Measurements from ENCODE around the gene ANKFN1.
A peak's percentile ranks its signal among the peaks of the same experiment; 100 is the strongest.

ANKFN1 gene

GRCh38 chr17:56113486-56113885, 39.8 kb upstream of the ANKFN1 start:
- no peak for DNase-seq (ENCODE audit: low read depth)
- no peak for TF ChIP-seq CTCF (IDR thresholded peaks at IDR 0.05; ENCODE audit: control insufficient read depth, insufficient read depth, low read depth, low read length, missing control alignments)
- H3K4me3 ChIP-seq (ENCODE audit: control insufficient read depth, low read depth, low read length): no peak overlapping the region

GRCh38 chr17:56114469-56114868, 38.8 kb upstream of the ANKFN1 start:
- no peak for DNase-seq (ENCODE audit: low read depth)
- TF ChIP-seq CTCF (IDR thresholded peaks at IDR 0.05; ENCODE audit: control insufficient read depth, insufficient read depth, low read depth, low read length, missing control alignments): no peak
- no peak overlapping the region for H3K4me3 ChIP-seq (ENCODE audit: control insufficient read depth, low read depth, low read length)

- no peak for DNase-seq (ENCODE audit: low read depth)
- TF ChIP-seq CTCF (IDR thresholded peaks at IDR 0.05; ENCODE audit: control insufficient read depth, insufficient read depth, low read depth, low read length, missing control alignments): no peak
- H3K4me3 ChIP-seq (ENCODE audit: control insufficient read depth, low read depth, low read length): no peak overlapping the region
These were observed 34.1 kb upstream of the ANKFN1 start for GRCh38 chr17:56119191-56119590.

- no peak for DNase-seq (ENCODE audit: low read depth)
- H3K4me3 ChIP-seq (ENCODE audit: control insufficient read depth, low read depth, low read length): no peak overlapping the region
- TF ChIP-seq CTCF (IDR thresholded peaks at IDR 0.05; ENCODE audit: control insufficient read depth, insufficient read depth, low read depth, low read length, missing control alignments): no peak
These were observed 33.3 kb upstream of the ANKFN1 start for GRCh38 chr17:56119936-56120335.

- no peak for DNase-seq (ENCODE audit: low read depth)
- peak; percentile 27 for TF ChIP-seq CTCF (IDR thresholded peaks at IDR 0.05; ENCODE audit: control insufficient read depth, insufficient read depth, low read depth, low read length, missing control alignments)
These were observed 31.9 kb upstream of the ANKFN1 start for GRCh38 chr17:56121191-56122051.

GRCh38 chr17:56125830-56126819, 27.1 kb upstream of the ANKFN1 start:
- DNase-seq (ENCODE audit: low read depth): peak; percentile 43
- H3K4me3 ChIP-seq (ENCODE audit: control insufficient read depth, low read depth, low read length): no peak overlapping the region
- peak; percentile 67 for TF ChIP-seq CTCF (IDR thresholded peaks at IDR 0.05; ENCODE audit: control insufficient read depth, insufficient read depth, low read depth, low read length, missing control alignments)

More at GRCh38 chr17:56121191-56122051, 31.9 kb upstream of the ANKFN1 start:
- H3K4me3 ChIP-seq (ENCODE audit: control insufficient read depth, low read depth, low read length): no peak overlapping the region
